H9 (cell line): Measurements from ENCODE around the gene CARS1. TPM values are rescaled to one million over a fixed set of nuclear protein-coding genes. Genes with fewer than 3 reads are reported as not detected.

Experiments
- DNase-seq: peaks from one replicate; pipeline ENCODE4 v3.0.0-alpha.2; 2017
- H2AFZ ChIP-seq: one replicate; pipeline ENCODE4 v1.6.1; 2013; ENCODE audit warnings: mild to moderate bottlenecking, low read length, control low read depth, moderate library complexity
- H2AK5ac ChIP-seq: 2 replicates; pipeline ENCODE4 v1.6.1; 2013; ENCODE audit warnings: low read length, control low read depth, mixed read lengths; ENCODE audit not compliant: insufficient read length
- H2BK120ac ChIP-seq: one replicate; pipeline ENCODE4 v1.6.1; 2013; ENCODE audit warnings: low read depth, mild to moderate bottlenecking, low read length, control low read depth, inconsistent platforms; ENCODE audit not compliant: poor library complexity, severe bottlenecking
- H2BK12ac ChIP-seq: 2 replicates; pipeline ENCODE4 v1.6.1; 2013; ENCODE audit warnings: low read length, control low read depth, mixed read lengths, low read depth; ENCODE audit not compliant: insufficient read length
- H2BK15ac ChIP-seq: 2 replicates; pipeline ENCODE4 v1.6.1; 2013; ENCODE audit warnings: low read depth, low read length, control low read depth
- H2BK20ac ChIP-seq: one replicate; pipeline ENCODE4 v1.6.1; 2013; ENCODE audit warnings: low read depth, mild to moderate bottlenecking, low read length, control low read depth, inconsistent platforms; ENCODE audit not compliant: poor library complexity, severe bottlenecking
- H2BK5ac ChIP-seq: 2 replicates; pipeline ENCODE4 v1.6.1; 2013; ENCODE audit warnings: low read length, control low read depth, mixed read lengths; ENCODE audit not compliant: insufficient read length
- H3K14ac ChIP-seq: 2 replicates; pipeline ENCODE4 v1.6.1; 2013; ENCODE audit warnings: low read length, control low read depth; ENCODE audit not compliant: insufficient read depth
- H3K18ac ChIP-seq: 2 replicates; pipeline ENCODE4 v1.6.1; 2013; ENCODE audit warnings: low read depth, mild to moderate bottlenecking, mixed read lengths, low read length, control low read depth; ENCODE audit not compliant: insufficient read length
- H3K23ac ChIP-seq: 2 replicates; pipeline ENCODE4 v1.6.1; 2013; ENCODE audit warnings: low read length, control low read depth, mixed read lengths, low read depth; ENCODE audit not compliant: insufficient read length
- H3K23me2 ChIP-seq: 2 replicates; pipeline ENCODE4 v1.6.1; 2013; ENCODE audit warnings: low read depth, mild to moderate bottlenecking, mixed read lengths, low read length, control low read depth; ENCODE audit not compliant: insufficient read length, poor library complexity, severe bottlenecking
- H3K27ac ChIP-seq: 2 replicates; pipeline ENCODE4 v1.5.1; 2013; ENCODE audit warnings: low read length, control low read depth, mixed read lengths, low read depth; ENCODE audit not compliant: insufficient read length
- H3K27me3 ChIP-seq: 2 replicates; pipeline ENCODE4 v1.6.1; 2013; ENCODE audit warnings: low read length, control low read depth, inconsistent platforms; ENCODE audit not compliant: insufficient read depth
- H3K4ac ChIP-seq: 2 replicates; pipeline ENCODE4 v1.6.1; 2013; ENCODE audit warnings: low read depth, mild to moderate bottlenecking, control low read depth, inconsistent platforms, low read length, moderate library complexity
- H3K4me1 ChIP-seq: 2 replicates; pipeline ENCODE4 v1.6.1; 2013; ENCODE audit warnings: low read length, control low read depth, inconsistent platforms; ENCODE audit not compliant: insufficient read depth
- H3K4me2 ChIP-seq: 2 replicates; pipeline ENCODE4 v1.6.1; 2013; ENCODE audit warnings: low read length, control low read depth, mixed read lengths; ENCODE audit not compliant: insufficient read length, insufficient read depth
- H3K56ac ChIP-seq: 2 replicates; pipeline ENCODE4 v1.6.1; 2013; ENCODE audit warnings: low read depth, mild to moderate bottlenecking, mixed read lengths, low read length, control low read depth; ENCODE audit not compliant: insufficient read length
- H3K79me1 ChIP-seq: 2 replicates; pipeline ENCODE4 v1.6.1; 2013; ENCODE audit warnings: low read depth, mild to moderate bottlenecking, moderate library complexity, low read length, control low read depth, inconsistent platforms; ENCODE audit not compliant: insufficient read depth, poor library complexity, severe bottlenecking
- H3K79me2 ChIP-seq: 2 replicates; pipeline ENCODE4 v1.6.1; 2013; ENCODE audit warnings: low read length, control low read depth, inconsistent platforms; ENCODE audit not compliant: insufficient read depth
- H3K9ac ChIP-seq: 2 replicates; pipeline ENCODE4 v1.6.1; 2013; ENCODE audit warnings: low read length, control low read depth, mixed read lengths; ENCODE audit not compliant: insufficient read length; ENCODE audit errors: extremely low read depth
- H3K9me3 ChIP-seq: one replicate; pipeline ENCODE4 v1.6.1; 2013; ENCODE audit warnings: low read depth, low read length, inconsistent platforms; ENCODE audit not compliant: control insufficient read depth
- H3T11ph ChIP-seq: one replicate; pipeline ENCODE4 v1.6.1; 2013; ENCODE audit warnings: mild to moderate bottlenecking, low read length, control low read depth, inconsistent platforms
- H4K20me1 ChIP-seq: one replicate; pipeline ENCODE4 v1.6.1; 2013; ENCODE audit not compliant: control insufficient read depth, insufficient read length, insufficient read depth
- H4K5ac ChIP-seq: 2 replicates; pipeline ENCODE4 v1.6.1; 2013; ENCODE audit warnings: low read depth, mild to moderate bottlenecking, mixed read lengths, low read length, control low read depth; ENCODE audit not compliant: insufficient read length
- H4K8ac ChIP-seq: replicated peaks from 2 replicates; pipeline ENCODE4 v1.6.1; 2013; ENCODE audit warnings: low read length, control low read depth, mixed read lengths, low read depth; ENCODE audit not compliant: insufficient read length
- H4K91ac ChIP-seq: 2 replicates; pipeline ENCODE4 v1.6.1; 2013; ENCODE audit warnings: low read depth, mild to moderate bottlenecking, moderate library complexity, mixed read lengths, low read length, control low read depth; ENCODE audit not compliant: insufficient read length
- H3K27ac Mint-ChIP-seq, 3 experiments: 2 replicates in 2 of 3; 3 replicates in 1 of 3; pipeline ENCODE4 v1.8.0; 2020 to 2021; ENCODE audit warnings: mixed read lengths in 3 of 3, mild to moderate bottlenecking in 1 of 3, moderate library complexity in 1 of 3
- H3K27me3 Mint-ChIP-seq: 2 replicates; pipeline ENCODE4 v1.8.0; 2021; ENCODE audit warnings: low read depth, mild to moderate bottlenecking, moderate library complexity, mixed read lengths
- H3K36me3 Mint-ChIP-seq, 3 experiments: 2 replicates in 2 of 3; 3 replicates in 1 of 3; pipeline ENCODE4 v1.8.0; 2020 to 2021; ENCODE audit warnings: low read depth in 3 of 3, mixed read lengths in 3 of 3; ENCODE audit not compliant: insufficient read depth in 1 of 3
- H3K4me1 Mint-ChIP-seq, 2 experiments: 2 replicates each; pipeline ENCODE4 v1.8.0; 2020; ENCODE audit warnings: mixed read lengths in 2 of 2
- H3K4me3 Mint-ChIP-seq, 2 experiments: 2 replicates in 1 of 2; 3 replicates in 1 of 2; pipeline ENCODE4 v1.8.0; 2020 to 2021; ENCODE audit warnings: mild to moderate bottlenecking in 2 of 2, mixed read lengths in 2 of 2, moderate library complexity in 1 of 2
- H3K9me3 Mint-ChIP-seq, 2 experiments: 2 replicates in 1 of 2; 3 replicates in 1 of 2; pipeline ENCODE4 v1.8.0; 2020; ENCODE audit warnings: mild to moderate bottlenecking in 2 of 2, mixed read lengths in 2 of 2, moderate library complexity in 1 of 2
- CTCF ChIP-seq: fragments of 200-600 bp; sonication (generic); conservative IDR thresholded peaks from 3 replicates; pipeline ENCODE4 v1.8.0; 2021; ENCODE audit warnings: antibody characterized with exemption, mild to moderate bottlenecking
- WGBS: extraction: QIAGEN DNeasy Blood & Tissue Kit; methylation state at CpG from one replicate; pipeline ENCODE4 v1.1.7; 2013; ENCODE audit warnings: missing lambda C conversion rate, low lambda C conversion rate, mixed read lengths; ENCODE audit not compliant: insufficient read length; ENCODE audit errors: extremely low coverage; 5-methylcytosine and 5-hydroxymethylcytosine counted together
- total RNA-seq: library from RNA; stranded (reverse); gene quantifications from 2 replicates; pipeline ENCODE4 v1.2.1, GENCODE V29; 2021

CARS1 gene
- total RNA-seq, 1 experiment from 2014 or later: 92.3 TPM

DNA sequence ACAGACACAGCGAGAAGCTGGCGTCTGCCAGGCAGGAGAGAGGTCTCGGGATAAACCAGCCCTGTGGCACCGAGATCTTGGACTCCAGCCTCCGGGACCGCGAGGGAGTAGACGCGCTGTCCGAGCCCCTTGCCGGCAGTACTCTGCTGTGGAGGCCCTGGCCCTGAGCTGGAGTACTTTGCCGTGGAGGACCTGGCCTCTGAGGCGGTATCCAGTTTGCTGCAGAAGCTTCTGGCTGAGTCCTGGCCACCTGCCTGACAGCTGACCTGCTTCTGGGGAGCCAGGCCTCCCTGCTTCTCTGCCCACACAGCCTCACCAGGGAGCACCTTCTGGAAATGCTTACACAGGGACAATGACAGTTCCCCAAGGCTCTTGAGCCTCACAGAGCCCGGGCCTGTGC lies 31.6 kb upstream of the CARS1 start:
- WGBS: no CpG with 5 or more reads among the region's 14 CpGs
- no peak for DNase-seq
- no peak overlapping the region for H3T11ph ChIP-seq
- no peaks in the 10 kb centered on the region for H3K4me1 ChIP-seq
- H2AK5ac ChIP-seq: no peak overlapping the region
- no peak overlapping the region for H3K23ac ChIP-seq
- TF ChIP-seq CTCF: no peak
- Mint-ChIP-seq H3K4me1 (peaks cover 7 to 18% of the 10 kb centered on the region in 2 experiments), H3K27me3 (peaks cover 3% of the 10 kb centered on the region), H3K9me3 (no peaks in the 10 kb centered on the region; a peak in 2 of 5 replicates), H3K27ac (no peak overlapping the region; a peak in 1 of 7 replicates), H3K4me3 (no peak overlapping the region), H3K36me3 (no peaks in the 10 kb centered on the region)
- no peak overlapping the region for H3K4me2 ChIP-seq
- no peaks in the 10 kb centered on the region for H3K79me2 ChIP-seq
- H2BK12ac ChIP-seq: no peak overlapping the region
- no peaks in the 10 kb centered on the region for H3K23me2 ChIP-seq
- no peaks in the 10 kb centered on the region for H3K79me1 ChIP-seq
- no peak overlapping the region for H2BK15ac ChIP-seq
- no peaks in the 10 kb centered on the region for H3K9me3 ChIP-seq
- H2BK20ac ChIP-seq: no peak overlapping the region
- no peaks in the 10 kb centered on the region for H3K27me3 ChIP-seq
- H3K56ac ChIP-seq: no peak overlapping the region
- H2BK5ac ChIP-seq: no peak overlapping the region
- H3K14ac ChIP-seq: no peak overlapping the region; the same call in 1 of the 2 replicates
- H3K9ac ChIP-seq: no peak overlapping the region
- no peak overlapping the region for H3K27ac ChIP-seq
- no peak overlapping the region for H4K91ac ChIP-seq
- no peak overlapping the region for H3K4ac ChIP-seq
- no peak overlapping the region for H4K5ac ChIP-seq
- no peak overlapping the region for H3K18ac ChIP-seq
- H2BK120ac ChIP-seq: no peak overlapping the region
- H4K8ac ChIP-seq: no peak overlapping the region
- no peaks in the 10 kb centered on the region for H4K20me1 ChIP-seq
- no peak overlapping the region for H2AFZ ChIP-seq
